ENCODE measurements around the gene HOXA3. TPM values are rescaled to one million over a fixed set of nuclear protein-coding genes. Genes with fewer than 3 reads are reported as not detected.

Gene HOXA3
- total RNA-seq, 1 donor from 2014 or later = 14.4 TPM

GRCh38 chr7:27095897-27096767 is 56.3 kb downstream of the HOXA3 start, which contains the start of gene HOXA1:
HOXA1 (minus strand) TSS chr7:27096000; CDS start chr7:27095912, 88 bp downstream.
- no peaks in the 10 kb centered on the region for H3K27me3 ChIP-seq
- no peaks in the 10 kb centered on the region for H3K9me3 ChIP-seq
- H3K27ac ChIP-seq = peak within 1 kb of the TSS; percentile 89 to 97
- peak within 1 kb of the TSS; percentile 79 to 82 for H3K4me3 ChIP-seq
- peaks cover 0 to 18% of the 10 kb centered on the region in 2 donors for H3K4me1 ChIP-seq
- TF ChIP-seq, protein P1, sequence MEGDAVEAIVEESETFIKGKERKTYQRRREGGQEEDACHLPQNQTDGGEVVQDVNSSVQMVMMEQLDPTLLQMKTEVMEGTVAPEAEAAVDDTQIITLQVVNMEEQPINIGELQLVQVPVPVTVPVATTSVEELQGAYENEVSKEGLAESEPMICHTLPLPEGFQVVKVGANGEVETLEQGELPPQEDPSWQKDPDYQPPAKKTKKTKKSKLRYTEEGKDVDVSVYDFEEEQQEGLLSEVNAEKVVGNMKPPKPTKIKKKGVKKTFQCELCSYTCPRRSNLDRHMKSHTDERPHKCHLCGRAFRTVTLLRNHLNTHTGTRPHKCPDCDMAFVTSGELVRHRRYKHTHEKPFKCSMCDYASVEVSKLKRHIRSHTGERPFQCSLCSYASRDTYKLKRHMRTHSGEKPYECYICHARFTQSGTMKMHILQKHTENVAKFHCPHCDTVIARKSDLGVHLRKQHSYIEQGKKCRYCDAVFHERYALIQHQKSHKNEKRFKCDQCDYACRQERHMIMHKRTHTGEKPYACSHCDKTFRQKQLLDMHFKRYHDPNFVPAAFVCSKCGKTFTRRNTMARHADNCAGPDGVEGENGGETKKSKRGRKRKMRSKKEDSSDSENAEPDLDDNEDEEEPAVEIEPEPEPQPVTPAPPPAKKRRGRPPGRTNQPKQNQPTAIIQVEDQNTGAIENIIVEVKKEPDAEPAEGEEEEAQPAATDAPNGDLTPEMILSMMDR (IDR thresholded peaks at IDR 0.05) = no peak
- intact Hi-C loops (cut with DNase I) = loop anchor here (1.0 to 5.0 kb wide), 7 partner anchors 19 to 1241 kb away; partner anchors contain the start of genes CBX3, HNRNPA2B1, HOXA4 and HOXA5
- no peaks in the 10 kb centered on the region for H3K36me3 ChIP-seq
- DNase-seq (ENCODE audit: low spot score in 2 of 2) = peak; percentile 44 to 94

DNA sequence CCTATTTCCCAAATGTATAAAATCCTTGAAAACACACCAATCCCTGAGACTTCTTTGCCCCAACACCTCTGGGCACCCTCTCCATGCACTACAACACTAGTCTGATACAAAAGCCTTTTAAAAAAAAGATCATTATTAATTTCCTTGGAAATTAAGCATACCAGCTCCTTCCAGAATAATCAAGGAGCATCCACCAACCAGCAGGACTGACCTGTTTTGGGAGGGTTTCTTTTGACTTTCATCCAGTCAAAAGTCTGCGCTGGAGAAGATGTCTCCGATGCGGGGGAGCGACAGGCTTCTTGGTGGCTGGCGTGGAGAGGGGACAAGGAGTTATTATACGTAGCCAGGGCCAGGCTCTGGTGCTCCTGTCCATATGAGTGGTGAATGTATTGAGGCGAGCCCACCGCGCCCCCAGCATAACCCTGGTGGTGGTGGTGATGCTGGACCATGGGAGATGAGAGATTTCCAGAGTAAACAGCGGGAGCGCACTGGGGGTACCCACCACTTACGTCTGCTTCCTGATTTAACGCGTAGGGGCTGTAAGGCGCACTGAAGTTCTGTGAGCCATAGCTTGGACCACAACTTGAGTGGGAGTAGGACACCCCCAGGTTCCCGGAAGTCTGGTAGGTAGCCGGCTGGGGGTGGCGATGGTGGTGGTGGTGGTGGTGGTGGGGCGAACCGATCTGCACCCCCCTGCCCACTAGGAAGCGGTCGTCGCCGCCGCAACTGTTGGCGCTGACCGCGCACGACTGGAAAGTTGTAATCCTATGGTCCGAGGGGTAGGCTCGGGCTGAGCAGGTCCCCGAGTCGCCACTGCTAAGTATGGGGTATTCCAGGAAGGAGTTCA is 57.1 kb downstream of the HOXA3 start:
- Histone ChIP-seq H3K4me3 (peak overlapping the region; percentile 79 to 82), H3K4me1 (peaks cover 0 to 15% of the 10 kb centered on the region in 2 donors), H3K27ac (peak overlapping the region in 1 of 2 donors; percentile 55), H3K27me3 (no peaks in the 10 kb centered on the region), H3K36me3 (no peaks in the 10 kb centered on the region), H3K9me3 (no peaks in the 10 kb centered on the region)
- intact Hi-C loops (cut with DNase I) = loop anchor here (5.0 kb wide), 1 partner anchor 63 kb away; no protein-coding TSS in a partner anchor
- DNase-seq (ENCODE audit: low spot score in 2 of 2) = no peak
- TF ChIP-seq, protein P1 (IDR thresholded peaks at IDR 0.05) = no peak

DNA sequence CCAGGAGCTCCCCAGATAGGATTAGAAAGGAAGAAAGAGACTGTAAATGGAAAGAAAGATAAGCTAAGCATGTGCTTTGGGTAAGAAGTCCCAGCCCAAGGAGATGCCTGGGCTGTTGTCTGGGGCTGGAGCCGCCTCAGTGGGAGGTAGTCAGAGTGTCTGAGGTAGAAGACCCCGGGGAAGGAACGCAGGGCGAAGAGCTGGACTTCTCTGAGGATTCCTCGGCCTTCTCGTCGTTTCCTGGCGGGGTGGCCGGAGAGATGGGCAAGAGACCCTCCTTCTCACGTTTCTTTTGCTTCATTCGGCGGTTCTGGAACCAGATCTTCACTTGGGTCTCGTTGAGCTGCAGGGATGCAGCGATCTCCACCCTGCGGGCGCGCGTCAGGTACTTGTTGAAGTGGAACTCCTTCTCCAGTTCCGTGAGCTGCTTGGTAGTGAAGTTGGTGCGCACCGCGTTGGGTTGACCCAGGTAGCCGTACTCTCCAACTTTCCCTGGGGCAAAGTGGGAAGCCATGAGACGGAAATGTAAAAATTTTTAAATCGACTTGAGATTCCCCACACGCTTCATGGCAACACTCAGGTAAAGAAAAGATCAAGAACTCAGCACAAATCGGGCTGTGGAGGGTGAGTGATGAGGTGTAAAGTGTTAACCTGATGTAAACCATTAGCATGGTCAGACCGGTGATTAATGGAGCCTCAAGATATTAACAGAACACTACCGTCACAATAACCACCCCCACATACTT is 57.9 kb downstream of the HOXA3 start:
- peaks cover 0 to 7% of the 10 kb centered on the region in 2 donors for H3K4me1 ChIP-seq
- TF ChIP-seq, protein P1 (IDR thresholded peaks at IDR 0.05) = no peak
- no peaks in the 10 kb centered on the region for H3K36me3 ChIP-seq
- intact Hi-C loops (cut with DNase I) = loop anchor here (5.0 kb wide), 1 partner anchor 62 kb away; no protein-coding TSS in a partner anchor
- H3K4me3 ChIP-seq = no peak overlapping the region
- H3K27me3 ChIP-seq = no peaks in the 10 kb centered on the region
- no peaks in the 10 kb centered on the region for H3K9me3 ChIP-seq
- DNase-seq (ENCODE audit: low spot score in 2 of 2) = no peak
- H3K27ac ChIP-seq = no peak overlapping the region

DNA sequence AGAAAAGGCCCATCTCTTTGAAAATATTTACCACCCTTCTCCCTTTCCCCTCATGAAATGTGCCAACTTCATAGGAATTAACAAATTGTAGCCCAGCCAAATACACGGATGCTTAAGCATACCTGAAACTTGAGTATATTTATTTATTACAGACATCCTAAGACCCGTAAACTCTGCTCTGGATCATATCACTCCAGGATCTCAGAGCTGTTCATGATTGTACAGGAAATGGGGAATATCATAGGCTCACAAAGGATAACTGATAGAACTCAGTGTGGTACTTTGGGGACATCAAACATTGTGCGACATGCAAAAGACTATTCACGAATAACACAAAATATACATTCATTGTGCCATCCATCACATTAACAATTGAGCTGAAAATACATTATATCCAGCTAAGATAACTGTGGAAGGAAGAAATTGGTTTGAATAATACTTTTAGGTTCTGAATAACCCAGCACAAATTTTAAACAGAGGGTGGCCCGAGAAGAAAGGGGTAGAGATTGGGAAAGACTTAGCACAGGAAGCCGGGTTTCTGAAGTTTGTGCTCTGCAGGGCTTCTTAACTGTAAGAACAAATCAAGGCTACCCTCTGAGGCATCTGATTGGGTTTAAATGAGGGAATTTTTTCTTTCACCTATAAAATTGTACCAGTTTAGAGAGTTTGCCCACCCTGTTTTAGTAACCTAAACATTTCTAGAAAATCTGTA is 59.0 kb downstream of the HOXA3 start:
- Histone ChIP-seq H3K4me3 (no peak overlapping the region), H3K36me3 (no peaks in the 10 kb centered on the region), H3K27ac (no peak overlapping the region), H3K27me3 (peaks cover 1% of the 10 kb centered on the region), H3K9me3 (no peaks in the 10 kb centered on the region), H3K4me1 (peaks cover 0 to 6% of the 10 kb centered on the region in 2 donors)
- TF ChIP-seq, protein P1 (IDR thresholded peaks at IDR 0.05) = no peak
- intact Hi-C loops (cut with DNase I) = loop anchor here (2.0 kb wide), 1 partner anchor 237 kb away; no protein-coding TSS in a partner anchor
- DNase-seq (ENCODE audit: low spot score in 2 of 2) = no peak

Data from ascending aorta (tissue), 2 donors.